GM12873 (cell line): Measurements from ENCODE around the gene OR10W1.

Experiments used
- CTCF ChIP-seq: IDR thresholded peaks from 2 replicates; pipeline ENCODE4 v1.5.1; 2012; ENCODE audit warnings: low read depth, mild to moderate bottlenecking, moderate library complexity, low read length, control low read depth; ENCODE audit not compliant: insufficient read depth; ENCODE audit errors: missing control alignments

Gene OR10W1

GRCh38 chr11:58276151-58276550 lies 8.1 kb upstream of the OR10W1 start:
- TF ChIP-seq CTCF = no peak

- no peak for TF ChIP-seq CTCF
Observed at GRCh38 chr11:58275002-58275401, 6.9 kb upstream of the OR10W1 start.

- TF ChIP-seq CTCF = no peak
Observed at GRCh38 chr11:58259983-58260382, 8.1 kb downstream of the OR10W1 start.

GRCh38 chr11:58254936-58255335 lies 13.1 kb downstream of the OR10W1 start:
- TF ChIP-seq CTCF = no peak

- TF ChIP-seq CTCF = no peak
Observed at GRCh38 chr11:58243954-58244353, 24.1 kb downstream of the OR10W1 start.

- no peak for TF ChIP-seq CTCF
Observed at GRCh38 chr11:58227956-58228615, 40.0 kb downstream of the OR10W1 start.

- no peak for TF ChIP-seq CTCF
Observed at GRCh38 chr11:58222721-58223120, 45.3 kb downstream of the OR10W1 start.
